Stimulated activated CD4-positive, alpha-beta T cell treated with anti-CD3 and anti-CD28 coated beads, Interleukin-2, amount 100 ng/mL, for 24 hours (primary cell): ENCODE results near the gene RRP1B.
"Not testable (repeated sequence)": the region's sequence is repeated elsewhere in the genome, so short reads cannot be mapped to it uniquely, and the experiment has no call there.

Source experiments
- DNase-seq, 2 donors: peaks; one replicate each; pipeline ENCODE4 v3.0.0-alpha.2; 2020

Gene RRP1B

GRCh38 chr21:43659136-43660000 is at the start of gene RRP1B, which contains the start of gene HSF2BP:
TSS of gene RRP1B (plus strand) at chr21:43659560. CDS start at chr21:43659665, 105 bp downstream.
TSS of gene HSF2BP (minus strand) at chr21:43659488. CDS start at chr21:43658096, 1,392 bp downstream.
- DNase-seq, result peak; percentile 80 to 86

DNA sequence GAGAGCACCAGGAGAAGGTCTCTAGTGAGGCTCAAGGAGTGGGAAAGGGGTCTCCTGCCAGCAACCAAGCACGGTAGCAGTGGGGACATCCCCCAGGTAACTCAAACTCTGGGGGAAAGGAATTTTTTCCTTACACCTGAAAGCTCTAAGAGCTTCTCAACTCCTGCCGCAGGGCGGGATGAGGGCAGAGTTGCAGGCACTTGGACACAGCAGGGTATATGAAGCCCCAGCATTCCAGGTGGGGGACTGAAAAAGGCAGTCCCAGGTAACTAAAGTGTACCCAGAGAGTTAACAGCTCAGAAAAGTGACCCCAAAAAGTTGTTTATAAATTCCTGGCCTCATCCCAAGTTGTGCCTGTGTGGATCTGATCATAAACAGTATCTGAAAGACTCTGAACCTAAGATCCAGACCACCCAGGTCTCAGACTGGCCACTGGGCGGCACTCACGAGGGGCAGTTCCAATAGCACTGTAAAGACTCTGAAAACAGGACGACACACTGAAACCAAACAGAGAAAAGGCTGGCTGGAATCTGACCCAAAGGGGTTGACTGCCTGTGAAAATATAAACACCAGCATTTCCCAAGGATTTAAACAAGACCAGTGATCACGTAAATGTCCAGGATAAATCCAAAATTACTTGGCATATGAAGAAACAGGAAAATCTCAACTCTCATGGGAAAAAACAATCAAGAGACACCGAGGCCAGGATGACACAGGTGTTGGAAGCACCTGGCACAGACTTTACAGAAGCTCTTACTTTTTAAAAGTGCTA is 47.6 kb upstream of the RRP1B start:
- DNase-seq, result peak in 1 of 2 donors; percentile 23

- DNase-seq, result no peak
These were observed 45.4 kb upstream of the RRP1B start for GRCh38 chr21:43613755-43614638.

DNA sequence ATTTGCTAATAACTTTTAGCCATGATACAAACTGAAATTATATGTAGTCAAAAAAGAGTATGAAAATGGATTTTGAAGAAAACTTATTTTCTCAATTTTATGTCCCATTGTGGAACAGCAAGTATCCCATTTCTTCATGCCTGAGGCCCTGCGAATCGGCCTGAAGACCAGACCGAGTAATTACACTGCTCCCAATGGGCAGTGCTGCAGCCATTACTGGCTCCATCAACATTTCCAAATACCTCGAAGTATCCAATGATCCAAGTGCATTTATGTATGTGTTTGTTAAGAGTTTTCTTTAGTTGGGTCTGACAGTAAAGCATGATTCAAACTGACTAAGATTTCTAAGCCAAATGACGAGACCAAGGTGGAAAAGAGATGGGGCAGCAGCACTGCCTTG is 44.5 kb upstream of the RRP1B start:
- DNase-seq, result no peak

- DNase-seq, result not testable (repeated sequence)
These were observed 42.5 kb upstream of the RRP1B start for GRCh38 chr21:43616861-43617260.

DNA sequence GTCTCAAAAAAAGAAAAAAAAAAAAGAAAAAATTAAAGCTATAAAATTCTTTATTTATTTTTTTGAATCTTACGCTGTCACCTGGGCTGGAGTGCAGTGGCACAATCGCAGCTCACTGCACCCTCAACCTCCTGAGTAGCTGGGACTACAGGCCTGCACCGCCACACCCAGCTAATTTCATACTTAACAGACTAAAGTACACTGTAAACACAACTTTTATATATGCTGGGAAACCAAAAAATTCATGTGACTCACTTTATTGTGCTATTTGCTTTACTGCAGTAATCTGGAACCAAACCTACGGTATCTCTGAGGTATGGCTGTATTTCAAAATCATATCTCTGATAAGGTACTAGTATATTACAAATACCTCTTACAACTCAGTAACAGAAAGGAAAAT is 40.4 kb upstream of the RRP1B start:
- no peak for DNase-seq

- no peak for DNase-seq
These were observed 40.0 kb upstream of the RRP1B start for GRCh38 chr21:43619344-43619743.

DNA sequence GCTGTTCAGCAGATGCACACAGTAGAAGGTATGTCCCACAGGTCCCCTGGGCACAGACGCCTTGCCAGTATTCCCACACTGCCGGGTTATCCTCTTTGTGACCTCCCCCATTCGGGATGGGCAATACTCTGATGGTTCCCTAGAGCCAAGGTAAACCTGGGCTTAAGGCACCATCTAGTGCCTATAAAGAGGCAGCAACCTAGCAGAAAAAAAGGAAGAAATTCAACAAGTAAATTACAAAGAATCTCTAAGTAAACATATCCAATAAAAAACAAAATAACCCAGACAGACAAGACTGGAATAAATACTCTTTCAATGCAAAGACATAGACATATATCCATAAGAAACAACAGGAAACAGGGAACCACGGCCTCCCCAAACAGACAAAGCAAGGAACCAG is 39.5 kb upstream of the RRP1B start:
- no peak for DNase-seq

DNA sequence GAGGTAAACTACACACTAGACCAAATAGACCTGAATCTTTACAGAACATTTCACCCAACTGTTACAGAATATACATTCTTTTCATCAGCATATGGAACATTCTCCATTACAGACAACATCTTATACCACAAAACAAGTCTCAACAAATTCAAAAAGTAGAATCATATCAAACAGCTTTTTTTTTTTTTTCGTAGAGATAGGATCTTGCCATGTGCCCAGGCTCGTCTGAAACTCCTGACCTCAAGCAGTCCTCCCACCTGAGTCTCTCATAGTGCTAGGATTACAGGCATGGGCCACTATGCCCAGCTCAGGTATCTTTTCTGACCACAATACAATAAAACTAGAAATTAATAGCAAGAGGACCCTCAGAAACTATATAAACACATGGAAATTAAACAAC is 36.6 kb upstream of the RRP1B start:
- DNase-seq, result no peak

DNA sequence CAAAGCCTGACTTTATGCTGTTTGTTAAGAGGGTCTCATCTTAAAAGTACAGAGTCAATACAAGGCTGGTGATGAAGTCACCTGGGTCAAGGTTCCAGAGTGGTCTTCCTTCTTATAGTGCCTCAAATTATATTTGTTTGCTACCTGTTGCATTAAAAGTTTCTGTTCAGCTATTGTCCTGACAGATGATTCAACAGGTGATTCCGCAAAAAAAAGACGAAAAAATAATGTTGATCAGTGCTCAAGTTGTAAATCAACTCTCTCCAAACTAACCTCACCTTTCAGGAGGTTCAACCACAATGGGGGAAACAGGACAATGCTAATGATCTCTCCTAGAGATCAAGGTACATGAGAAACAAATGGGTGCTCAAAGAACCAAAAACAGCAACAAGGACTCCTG is 35.8 kb upstream of the RRP1B start:
- DNase-seq, result no peak

DNA sequence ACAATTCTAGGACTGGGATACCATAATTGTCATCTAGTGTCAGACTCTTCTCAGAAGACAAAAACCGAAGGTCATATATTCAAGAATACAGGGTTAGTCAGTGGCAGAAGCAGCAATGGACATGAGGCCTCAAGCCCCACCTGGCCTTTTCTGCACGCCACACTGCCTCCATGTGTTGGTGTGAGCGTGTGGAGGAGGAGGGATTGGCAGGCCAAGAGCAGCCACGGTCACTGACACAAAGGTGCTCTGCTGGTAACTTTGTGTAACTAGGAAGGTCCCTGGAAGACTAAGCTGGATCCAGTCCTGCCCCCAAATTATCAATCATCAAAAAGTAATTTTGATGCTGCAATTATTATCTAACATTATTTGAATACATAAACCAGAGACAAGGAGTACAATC is 35.0 kb upstream of the RRP1B start:
- no peak for DNase-seq

DNA sequence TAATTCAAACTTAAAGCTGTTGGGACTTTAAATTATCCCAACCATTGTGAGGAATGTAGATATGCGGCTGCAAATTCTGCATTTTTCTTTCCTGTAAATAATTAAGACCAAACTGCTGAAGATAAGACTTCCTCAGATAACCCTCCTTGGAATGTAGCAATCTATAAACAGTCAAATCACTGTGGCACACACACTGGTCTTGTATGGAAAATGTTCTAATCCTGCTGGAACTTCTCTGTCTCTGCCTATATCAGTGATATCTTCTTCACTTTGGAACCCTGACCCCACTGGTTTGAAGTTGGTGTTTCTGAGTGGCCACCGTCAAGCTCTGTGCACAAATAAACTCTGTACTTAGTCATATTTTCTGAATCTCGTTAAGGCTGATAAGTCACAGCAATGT is 33.0 kb upstream of the RRP1B start:
- no peak for DNase-seq

- DNase-seq, result no peak
These were observed 31.8 kb upstream of the RRP1B start for GRCh38 chr21:43627527-43627926.

DNA sequence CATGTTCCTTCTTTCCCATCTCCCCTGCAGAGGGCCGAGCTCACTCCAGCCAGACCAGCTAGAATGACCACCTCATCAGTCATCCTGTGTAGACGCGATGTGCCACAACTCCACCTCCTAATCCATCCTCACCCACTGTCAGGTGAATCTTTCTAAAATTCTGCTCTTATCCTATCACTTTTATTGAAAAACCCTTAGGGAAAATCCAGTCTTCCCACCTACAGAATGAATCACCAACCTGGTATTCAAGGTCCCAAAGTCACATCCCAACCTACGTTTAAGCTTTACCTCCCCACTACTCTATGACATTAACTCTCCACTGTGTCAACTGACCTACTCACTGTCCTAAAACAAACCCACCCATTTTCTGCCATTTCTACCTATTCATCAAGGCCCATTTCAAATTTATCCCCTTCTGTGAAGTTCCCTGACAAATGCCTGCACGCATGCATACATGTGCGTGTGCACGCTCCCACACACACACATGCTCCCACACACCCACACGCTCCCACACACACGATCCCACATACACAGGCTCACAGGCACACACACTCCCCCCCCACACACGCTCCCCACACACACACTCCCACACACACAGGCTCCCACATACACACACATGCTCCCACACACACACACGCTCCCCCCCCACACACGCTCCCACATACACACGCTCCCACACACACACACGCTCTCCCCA is 27.8 kb upstream of the RRP1B start:
- no peak for DNase-seq

DNA sequence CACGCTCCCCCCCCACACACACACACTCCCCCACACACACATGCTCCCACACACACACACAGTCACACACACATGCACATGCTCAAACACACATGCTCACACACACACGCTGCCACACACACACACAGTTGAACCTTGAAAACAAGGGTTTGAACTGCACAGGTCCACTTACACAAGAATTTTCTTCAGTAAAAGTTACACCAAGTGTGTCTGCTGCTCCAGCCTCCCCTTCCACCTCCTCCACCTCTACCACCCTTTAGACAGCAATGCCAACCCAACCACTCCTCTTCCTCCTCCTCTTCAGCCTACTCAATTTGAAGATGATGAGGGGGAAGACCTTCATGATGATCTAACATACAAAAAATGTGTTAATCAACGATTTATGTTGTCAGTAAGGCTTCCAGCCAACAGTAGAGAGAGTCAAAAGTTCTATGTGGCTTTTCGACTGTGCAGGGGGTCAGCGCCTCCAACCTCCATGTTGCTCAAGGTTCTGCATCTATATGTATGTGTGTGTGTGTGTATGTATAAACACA is 26.9 kb upstream of the RRP1B start:
- DNase-seq, result no peak

GRCh38 chr21:43634618-43635017 is 24.7 kb upstream of the RRP1B start:
- DNase-seq, result no peak

GRCh38 chr21:43635436-43635835 is 23.9 kb upstream of the RRP1B start:
- no peak for DNase-seq

DNA sequence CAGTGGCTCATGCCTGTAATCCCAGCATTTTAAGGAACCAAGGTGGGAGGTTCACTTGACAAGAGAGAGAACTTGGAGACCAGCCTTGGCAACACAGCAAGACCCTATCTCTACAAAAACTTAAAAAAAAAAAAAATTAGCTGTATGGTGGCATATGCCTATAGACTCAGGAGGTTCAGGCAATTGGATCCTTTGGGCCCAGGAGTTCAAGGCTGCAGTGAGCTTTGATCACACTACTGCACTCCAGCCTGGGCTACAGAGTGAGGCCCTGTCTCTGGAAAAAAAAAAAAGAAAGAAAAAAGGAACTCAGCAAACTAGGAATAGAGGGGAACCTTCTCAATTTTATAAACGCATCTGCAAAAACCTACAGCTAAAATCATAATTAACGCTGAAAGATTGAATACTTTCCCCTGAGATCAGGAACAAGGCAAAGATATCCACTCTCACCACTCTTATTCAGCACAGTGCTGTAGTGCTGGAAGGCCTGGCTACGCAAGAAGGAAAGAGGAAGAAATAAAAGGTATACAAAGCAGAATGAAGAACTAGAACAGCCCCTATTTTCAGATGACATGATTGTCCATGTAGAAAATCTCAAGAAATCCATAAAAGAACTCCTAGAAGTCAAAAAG is 21.7 kb upstream of the RRP1B start:
- no peak for DNase-seq

DNA sequence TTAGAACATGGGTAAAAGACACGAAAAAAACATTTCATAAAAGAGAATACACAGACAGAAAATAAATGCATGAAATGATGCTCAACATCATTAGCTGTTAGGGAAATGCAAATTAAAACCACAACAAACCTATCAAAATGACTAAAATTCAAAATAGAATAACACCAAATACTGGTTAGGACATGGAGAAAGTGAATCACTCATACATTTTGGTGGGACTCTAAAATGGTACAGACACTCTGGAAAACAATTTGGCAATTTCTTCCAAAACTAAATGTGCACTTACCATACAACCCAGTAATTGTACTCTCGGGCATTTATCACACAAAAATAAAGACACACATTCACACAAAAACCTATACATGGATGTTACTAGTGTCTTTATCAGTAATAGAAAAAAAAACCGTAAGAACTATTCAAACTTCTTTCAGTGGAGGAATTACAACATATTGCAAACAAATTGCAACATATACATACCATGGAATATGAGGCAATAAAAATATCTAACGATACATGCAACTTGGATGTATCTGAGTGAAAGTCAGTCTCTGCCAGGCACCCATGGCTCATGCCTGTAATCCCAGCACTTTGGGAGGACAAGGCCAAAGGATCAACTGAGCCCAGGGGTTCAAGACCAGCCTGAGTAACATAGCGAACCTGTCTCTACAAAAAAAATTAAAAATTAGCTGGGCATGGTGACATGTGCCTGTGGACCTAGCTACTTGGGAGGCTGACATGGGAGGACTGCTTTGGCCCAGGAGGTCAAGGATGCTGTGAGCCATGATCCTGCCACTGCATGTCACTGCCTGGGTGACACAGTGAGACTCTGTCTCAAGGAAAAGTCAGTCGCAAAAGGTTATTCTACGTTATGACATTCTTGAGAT is 19.6 kb upstream of the RRP1B start:
- DNase-seq, result no peak

- DNase-seq, result no peak
These were observed 19.0 kb upstream of the RRP1B start for GRCh38 chr21:43640400-43640799.

GRCh38 chr21:43643193-43643592 is 16.2 kb upstream of the RRP1B start:
- no peak for DNase-seq
